HCT116 (cell line): ENCODE measurements around the gene ASAP3.
A peak's percentile ranks its signal among the peaks of the same experiment; 100 is the strongest.

Source experiments
- EGR1 ChIP-seq: IDR thresholded peaks from 2 replicates; pipeline ENCODE4 v1.6.1; 2012; ENCODE audit warnings: low read depth
- EZH2 ChIP-seq: fragments of 200-600 bp; sonication (generic); IDR thresholded peaks from 2 replicates; pipeline ENCODE4 v1.6.1; 2017; ENCODE audit warnings: antibody characterized with exemption, mixed run types
- EZH2phosphoT487 ChIP-seq: fragments of 200-600 bp; IDR thresholded peaks from 2 replicates; pipeline ENCODE4 v1.6.1; 2018; ENCODE audit warnings: antibody characterized with exemption, borderline replicate concordance
- POLR2A ChIP-seq: IDR thresholded peaks from 2 replicates; pipeline ENCODE4 v1.7.0; 2011; ENCODE audit warnings: borderline replicate concordance; ENCODE audit not compliant: insufficient read depth, insufficient read length; ENCODE audit errors: extremely low read depth
- POLR2AphosphoS5 ChIP-seq: IDR thresholded peaks from 2 replicates; pipeline ENCODE4 v1.6.1; 2011; ENCODE audit warnings: mild to moderate bottlenecking, low read depth, low read length, moderate library complexity
- RAD21 ChIP-seq: IDR thresholded peaks from 2 replicates; pipeline ENCODE4 v1.6.1; 2012; ENCODE audit warnings: low read depth, mild to moderate bottlenecking
- TCF7L2 ChIP-seq: IDR thresholded peaks from 2 replicates; pipeline ENCODE4 v1.7.0; 2011; ENCODE audit warnings: borderline replicate concordance, inconsistent platforms; ENCODE audit not compliant: insufficient read depth, insufficient read length; ENCODE audit errors: extremely low read depth
- YY1 ChIP-seq: IDR thresholded peaks from 2 replicates; pipeline ENCODE4 v1.6.1; 2011; ENCODE audit warnings: low read length, low read depth, moderate library complexity, mild to moderate bottlenecking; ENCODE audit not compliant: insufficient replicate concordance; ENCODE audit errors: extremely low read depth
- ZNF274 ChIP-seq: fragments of 200-500 bp; sonication (Bioruptor generic); IDR thresholded peaks from 2 replicates; pipeline ENCODE4 v1.6.1; 2014; ENCODE audit warnings: mild to moderate bottlenecking, low read depth, low read length, inconsistent platforms
- TF ChIP-seq, protein P1 (sequence below), 3 experiments: fragments of 200-600 bp in 1 of 3; sonication (generic) in 1 of 3; IDR thresholded peaks in 2 of 3; conservative IDR thresholded peaks in 1 of 3; 2 replicates each; pipeline ENCODE4 v1.5.1; 2012 to 2017; ENCODE audit warnings: low read depth in 2 of 3, low read length in 2 of 3, antibody characterized with exemption in 1 of 3, borderline replicate concordance in 1 of 3, control low read depth in 1 of 3, mild to moderate bottlenecking in 1 of 3, mixed read lengths in 1 of 3, mixed run types in 1 of 3, moderate library complexity in 1 of 3; ENCODE audit not compliant: insufficient read depth in 1 of 3
- TF ChIP-seq, protein P2 (sequence below): IDR thresholded peaks from 2 replicates; pipeline ENCODE4 v1.6.1; 2012
- TF ChIP-seq, protein P3 (sequence below): IDR thresholded peaks from 2 replicates; pipeline ENCODE4 v1.6.1; 2012

DNA sequence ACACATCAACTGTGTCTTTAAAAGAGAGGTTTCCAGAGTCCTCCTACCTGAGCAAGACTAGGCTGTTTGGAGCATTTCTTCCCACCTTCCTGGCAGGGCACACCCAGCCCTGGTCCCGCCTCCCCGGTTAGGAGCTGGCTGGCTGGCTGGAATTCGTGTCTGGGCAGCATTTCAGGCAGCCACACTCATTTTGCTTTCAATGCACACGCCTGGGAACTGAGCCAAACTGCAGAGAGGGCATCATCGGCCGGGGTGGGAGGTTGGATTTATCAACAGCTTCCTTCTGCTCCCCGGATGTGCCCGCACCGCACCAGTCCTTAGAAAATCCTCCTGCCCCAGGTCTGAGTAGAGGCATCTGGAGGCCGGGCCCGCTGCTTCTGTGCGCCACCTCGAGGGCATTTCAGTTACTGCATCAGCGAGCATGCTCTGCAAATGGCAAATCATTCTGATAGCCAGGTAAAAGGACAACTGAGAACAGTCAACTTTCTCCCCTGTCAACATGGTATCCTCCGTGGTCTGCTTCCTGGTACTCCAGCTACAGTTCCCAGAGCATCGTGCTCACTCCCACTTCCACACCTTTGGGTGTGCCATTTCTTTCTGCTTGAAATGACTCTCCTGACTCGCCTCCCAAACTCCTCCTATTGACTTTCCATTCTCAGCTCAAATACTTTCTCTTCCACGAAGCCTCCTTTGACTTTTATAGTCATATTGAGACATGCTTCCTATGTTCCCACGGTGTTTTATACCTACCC is 80.1 kb downstream of the ASAP3 start:
- no peak for TF ChIP-seq EZH2
- TF ChIP-seq, protein P1, sequence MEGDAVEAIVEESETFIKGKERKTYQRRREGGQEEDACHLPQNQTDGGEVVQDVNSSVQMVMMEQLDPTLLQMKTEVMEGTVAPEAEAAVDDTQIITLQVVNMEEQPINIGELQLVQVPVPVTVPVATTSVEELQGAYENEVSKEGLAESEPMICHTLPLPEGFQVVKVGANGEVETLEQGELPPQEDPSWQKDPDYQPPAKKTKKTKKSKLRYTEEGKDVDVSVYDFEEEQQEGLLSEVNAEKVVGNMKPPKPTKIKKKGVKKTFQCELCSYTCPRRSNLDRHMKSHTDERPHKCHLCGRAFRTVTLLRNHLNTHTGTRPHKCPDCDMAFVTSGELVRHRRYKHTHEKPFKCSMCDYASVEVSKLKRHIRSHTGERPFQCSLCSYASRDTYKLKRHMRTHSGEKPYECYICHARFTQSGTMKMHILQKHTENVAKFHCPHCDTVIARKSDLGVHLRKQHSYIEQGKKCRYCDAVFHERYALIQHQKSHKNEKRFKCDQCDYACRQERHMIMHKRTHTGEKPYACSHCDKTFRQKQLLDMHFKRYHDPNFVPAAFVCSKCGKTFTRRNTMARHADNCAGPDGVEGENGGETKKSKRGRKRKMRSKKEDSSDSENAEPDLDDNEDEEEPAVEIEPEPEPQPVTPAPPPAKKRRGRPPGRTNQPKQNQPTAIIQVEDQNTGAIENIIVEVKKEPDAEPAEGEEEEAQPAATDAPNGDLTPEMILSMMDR (IDR thresholded peaks at IDR 0.05 in 2 of 3, conservative IDR thresholded peaks at IDR 0.05 in 1 of 3; ENCODE audit: borderline replicate concordance in 1 of 3, insufficient read depth in 1 of 3, low read depth in 2 of 3, low read length in 2 of 3), result peak; percentile 72 to 96 (median 94)
- no peak; the same call in 1 of the 2 replicates for TF ChIP-seq EGR1
- TF ChIP-seq, protein P2, sequence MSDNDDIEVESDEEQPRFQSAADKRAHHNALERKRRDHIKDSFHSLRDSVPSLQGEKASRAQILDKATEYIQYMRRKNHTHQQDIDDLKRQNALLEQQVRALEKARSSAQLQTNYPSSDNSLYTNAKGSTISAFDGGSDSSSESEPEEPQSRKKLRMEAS, result peak; percentile 63
- TF ChIP-seq EZH2phosphoT487, result no peak
- TF ChIP-seq RAD21, result peak; percentile 96
- peak; percentile 27 for TF ChIP-seq POLR2A
- no peak for TF ChIP-seq YY1
- peak; percentile 48 for TF ChIP-seq POLR2AphosphoS5
- TF ChIP-seq, protein P3, sequence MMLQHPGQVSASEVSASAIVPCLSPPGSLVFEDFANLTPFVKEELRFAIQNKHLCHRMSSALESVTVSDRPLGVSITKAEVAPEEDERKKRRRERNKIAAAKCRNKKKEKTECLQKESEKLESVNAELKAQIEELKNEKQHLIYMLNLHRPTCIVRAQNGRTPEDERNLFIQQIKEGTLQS, result no peak
- no peak for TF ChIP-seq ZNF274
- TF ChIP-seq TCF7L2, result peak; percentile 7
